ENCODE measurements around the gene TMPRSS4. TPM values are rescaled to one million over a fixed set of nuclear protein-coding genes. Genes with fewer than 3 reads are reported as not detected.

Gene TMPRSS4
- total RNA-seq, 1 experiment from 2014 or later: 1.4 TPM

DNA sequence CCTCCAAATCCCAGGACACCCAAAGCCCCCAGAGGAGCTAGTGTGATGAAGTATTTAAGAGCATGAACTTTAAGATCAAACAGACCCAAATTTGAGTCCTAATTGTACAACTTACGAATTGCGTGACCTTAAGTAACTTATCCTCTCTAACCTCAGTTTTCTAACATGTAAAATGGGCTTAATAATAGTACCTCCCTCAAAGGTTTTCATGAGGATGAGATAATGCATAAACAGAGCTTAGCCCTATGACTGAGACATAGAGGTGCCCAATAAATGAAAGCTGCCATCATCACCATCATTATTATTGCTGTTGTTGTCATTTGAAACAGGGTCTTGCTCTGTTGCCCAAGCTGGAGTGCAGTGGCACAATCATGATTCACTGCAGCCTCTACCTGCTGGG lies 90.4 kb downstream of the TMPRSS4 start:
- H3K4me1 Mint-ChIP-seq: peaks cover 29% of the 10 kb centered on the region
- no peak for ATAC-seq
- no peaks in the 10 kb centered on the region for H3K36me3 Mint-ChIP-seq
- TF ChIP-seq AFF4 (CRISPR knock-in tag; IDR thresholded peaks at IDR 0.05; ENCODE audit: borderline replicate concordance): no peak
- no peak for TF ChIP-seq EMX1 (CRISPR knock-in tag; IDR thresholded peaks at IDR 0.05)
- no peak for TF ChIP-seq ESRRA (CRISPR knock-in tag; IDR thresholded peaks at IDR 0.05; ENCODE audit: borderline replicate concordance)
- no peak for TF ChIP-seq FOXJ3 (CRISPR knock-in tag; IDR thresholded peaks at IDR 0.05; ENCODE audit: borderline replicate concordance)
- TF ChIP-seq ZNF416 (CRISPR knock-in tag; IDR thresholded peaks at IDR 0.05): no peak
- TF ChIP-seq SMAD3 (CRISPR knock-in tag; IDR thresholded peaks at IDR 0.05; ENCODE audit: borderline replicate concordance): no peak
- no peak for TF ChIP-seq NR2C2 (CRISPR knock-in tag; IDR thresholded peaks at IDR 0.05)
- no peak for TF ChIP-seq IRF2 (CRISPR knock-in tag; IDR thresholded peaks at IDR 0.05; ENCODE audit: borderline replicate concordance, low read depth)
- TF ChIP-seq, protein P1, sequence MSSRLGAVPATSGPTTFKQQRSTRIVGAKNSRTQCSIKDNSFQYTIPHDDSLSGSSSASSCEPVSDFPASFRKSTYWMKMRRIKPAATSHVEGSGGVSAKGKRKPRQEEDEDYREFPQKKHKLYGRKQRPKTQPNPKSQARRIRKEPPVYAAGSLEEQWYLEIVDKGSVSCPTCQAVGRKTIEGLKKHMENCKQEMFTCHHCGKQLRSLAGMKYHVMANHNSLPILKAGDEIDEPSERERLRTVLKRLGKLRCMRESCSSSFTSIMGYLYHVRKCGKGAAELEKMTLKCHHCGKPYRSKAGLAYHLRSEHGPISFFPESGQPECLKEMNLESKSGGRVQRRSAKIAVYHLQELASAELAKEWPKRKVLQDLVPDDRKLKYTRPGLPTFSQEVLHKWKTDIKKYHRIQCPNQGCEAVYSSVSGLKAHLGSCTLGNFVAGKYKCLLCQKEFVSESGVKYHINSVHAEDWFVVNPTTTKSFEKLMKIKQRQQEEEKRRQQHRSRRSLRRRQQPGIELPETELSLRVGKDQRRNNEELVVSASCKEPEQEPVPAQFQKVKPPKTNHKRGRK (CRISPR knock-in tag; IDR thresholded peaks at IDR 0.05; ENCODE audit: borderline replicate concordance): no peak
- no peak for TF ChIP-seq HMGA2 (CRISPR knock-in tag; IDR thresholded peaks at IDR 0.05)
- no peak for TF ChIP-seq GTF2I (CRISPR knock-in tag; conservative IDR thresholded peaks at IDR 0.05)
- no peak for TF ChIP-seq ZNF121 (CRISPR knock-in tag; IDR thresholded peaks at IDR 0.05)
- TF ChIP-seq KAT7 (CRISPR knock-in tag; IDR thresholded peaks at IDR 0.05; ENCODE audit: borderline replicate concordance): no peak
- POLR2A ChIA-PET: no interaction called here
- DNase-seq (ENCODE audit: low spot score): no peak
- CTCF ChIA-PET: no interaction called here
- H3K27me3 Mint-ChIP-seq (ENCODE audit: low read depth): peaks cover 52% of the 10 kb centered on the region
- no peak overlapping the region for H3K27ac Mint-ChIP-seq
- no peak overlapping the region for H3K4me3 Mint-ChIP-seq
- no peaks in the 10 kb centered on the region for H3K9me3 Mint-ChIP-seq

- H3K9me3 Mint-ChIP-seq: no peaks in the 10 kb centered on the region
- H3K4me1 Mint-ChIP-seq: peaks cover 29% of the 10 kb centered on the region
- H3K27me3 Mint-ChIP-seq (ENCODE audit: low read depth): peaks cover 58% of the 10 kb centered on the region
- H3K36me3 Mint-ChIP-seq: no peaks in the 10 kb centered on the region
- CTCF ChIA-PET: no interaction called here
- ATAC-seq: no peak
- no peak overlapping the region for H3K27ac Mint-ChIP-seq
- POLR2A ChIA-PET: no interaction called here
- no peak for DNase-seq (ENCODE audit: low spot score)
- H3K4me3 Mint-ChIP-seq: no peak overlapping the region
- TF ChIP-seq KAT7 (CRISPR knock-in tag; IDR thresholded peaks at IDR 0.05; ENCODE audit: borderline replicate concordance): no peak
- TF ChIP-seq PRRX2 (CRISPR knock-in tag; IDR thresholded peaks at IDR 0.05): no peak
- no peak for TF ChIP-seq ZBTB43 (CRISPR knock-in tag; IDR thresholded peaks at IDR 0.05)
- TF ChIP-seq, protein P2, sequence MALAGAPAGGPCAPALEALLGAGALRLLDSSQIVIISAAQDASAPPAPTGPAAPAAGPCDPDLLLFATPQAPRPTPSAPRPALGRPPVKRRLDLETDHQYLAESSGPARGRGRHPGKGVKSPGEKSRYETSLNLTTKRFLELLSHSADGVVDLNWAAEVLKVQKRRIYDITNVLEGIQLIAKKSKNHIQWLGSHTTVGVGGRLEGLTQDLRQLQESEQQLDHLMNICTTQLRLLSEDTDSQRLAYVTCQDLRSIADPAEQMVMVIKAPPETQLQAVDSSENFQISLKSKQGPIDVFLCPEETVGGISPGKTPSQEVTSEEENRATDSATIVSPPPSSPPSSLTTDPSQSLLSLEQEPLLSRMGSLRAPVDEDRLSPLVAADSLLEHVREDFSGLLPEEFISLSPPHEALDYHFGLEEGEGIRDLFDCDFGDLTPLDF (CRISPR knock-in tag; IDR thresholded peaks at IDR 0.05): no peak
Observed at GRCh38 chr11:118167906-118168305, 91.0 kb downstream of the TMPRSS4 start.

DNA sequence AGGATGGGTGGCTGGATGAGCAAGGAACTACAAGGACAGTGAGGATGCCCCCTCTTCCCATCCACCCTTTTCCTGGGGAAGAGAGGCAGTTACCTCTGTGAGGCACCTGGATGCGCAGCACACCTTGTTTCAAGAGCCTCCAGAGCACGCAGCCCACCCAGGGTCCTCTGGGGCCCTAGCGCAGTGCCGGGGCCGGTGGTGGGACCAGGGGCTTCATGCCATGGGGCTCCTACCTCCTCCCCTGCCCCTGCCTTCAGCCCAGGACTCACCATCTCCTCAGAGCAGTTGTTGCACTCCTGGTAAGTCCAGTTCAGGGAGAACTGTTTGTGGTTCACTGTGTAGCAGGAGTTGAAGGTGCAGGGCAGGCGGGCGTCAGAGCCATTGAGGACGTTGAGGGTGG lies 91.4 kb downstream of the TMPRSS4 start:
- POLR2A ChIA-PET: no interaction called here
- Mint-ChIP-seq H3K36me3 (no peaks in the 10 kb centered on the region), H3K27me3 (ENCODE audit: low read depth) (peaks cover 62% of the 10 kb centered on the region), H3K9me3 (no peaks in the 10 kb centered on the region), H3K4me3 (no peak overlapping the region), H3K27ac (no peak overlapping the region), H3K4me1 (peaks cover 29% of the 10 kb centered on the region)
- ATAC-seq: no peak
- DNase-seq (ENCODE audit: low spot score): no peak
- CTCF ChIA-PET: interaction anchor here (1.0 to 1.7 kb wide), 2 partner anchors 12 to 360 kb away, joined by 4 to 12 read pairs; no protein-coding TSS in a partner anchor
- TF ChIP-seq, protein P3, sequence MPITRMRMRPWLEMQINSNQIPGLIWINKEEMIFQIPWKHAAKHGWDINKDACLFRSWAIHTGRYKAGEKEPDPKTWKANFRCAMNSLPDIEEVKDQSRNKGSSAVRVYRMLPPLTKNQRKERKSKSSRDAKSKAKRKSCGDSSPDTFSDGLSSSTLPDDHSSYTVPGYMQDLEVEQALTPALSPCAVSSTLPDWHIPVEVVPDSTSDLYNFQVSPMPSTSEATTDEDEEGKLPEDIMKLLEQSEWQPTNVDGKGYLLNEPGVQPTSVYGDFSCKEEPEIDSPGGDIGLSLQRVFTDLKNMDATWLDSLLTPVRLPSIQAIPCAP (CRISPR knock-in tag; IDR thresholded peaks at IDR 0.05): no peak
- TF ChIP-seq ZNF138 (CRISPR knock-in tag; conservative IDR thresholded peaks at IDR 0.05): no peak
- TF ChIP-seq MXD4 (CRISPR knock-in tag; IDR thresholded peaks at IDR 0.05; ENCODE audit: borderline replicate concordance): no peak
- no peak for TF ChIP-seq SMAD3 (CRISPR knock-in tag; IDR thresholded peaks at IDR 0.05; ENCODE audit: borderline replicate concordance)
- no peak for TF ChIP-seq FOXK1 (CRISPR knock-in tag; IDR thresholded peaks at IDR 0.05)
- no peak for TF ChIP-seq FOXP1 (CRISPR knock-in tag; IDR thresholded peaks at IDR 0.05; ENCODE audit: borderline replicate concordance)
- no peak for TF ChIP-seq ZNF425 (CRISPR knock-in tag; conservative IDR thresholded peaks at IDR 0.05)
- TF ChIP-seq ATF3 (CRISPR knock-in tag; conservative IDR thresholded peaks at IDR 0.05): no peak

Measured in WTC11 (cell line).